Stimulated activated CD8-positive, alpha-beta memory T cell treated with anti-CD3 and anti-CD28 coated beads, Interleukin-7, amount 100 ng/mL, for 24 hours (primary cell): ENCODE measurements around the gene PLOD1.

Source experiments
- DNase-seq: peaks from one replicate; pipeline ENCODE4 v3.0.0-alpha.2; 2020; ENCODE audit warnings: low read depth

The PLOD1 gene

DNA sequence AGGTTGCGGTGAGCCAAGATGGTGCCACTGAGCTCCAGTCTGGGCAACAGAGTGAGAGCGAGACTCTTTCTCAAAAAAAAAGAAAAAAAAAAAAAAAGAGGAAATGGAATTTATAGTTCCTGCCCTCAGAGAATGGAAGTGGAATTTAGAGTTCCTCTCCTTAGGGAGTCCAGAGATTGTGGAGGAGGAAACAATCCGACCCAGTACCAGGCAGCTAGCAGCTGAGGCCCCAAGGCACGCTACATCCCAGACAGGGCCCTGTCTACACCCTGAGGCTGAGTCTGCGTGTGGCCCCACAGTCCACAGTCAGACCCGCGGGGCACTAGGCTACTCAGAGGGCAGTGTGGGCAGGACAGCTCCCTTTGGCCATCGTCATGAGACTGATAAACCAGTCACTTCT is 43.8 kb downstream of the PLOD1 start:
- no peak for DNase-seq

DNA sequence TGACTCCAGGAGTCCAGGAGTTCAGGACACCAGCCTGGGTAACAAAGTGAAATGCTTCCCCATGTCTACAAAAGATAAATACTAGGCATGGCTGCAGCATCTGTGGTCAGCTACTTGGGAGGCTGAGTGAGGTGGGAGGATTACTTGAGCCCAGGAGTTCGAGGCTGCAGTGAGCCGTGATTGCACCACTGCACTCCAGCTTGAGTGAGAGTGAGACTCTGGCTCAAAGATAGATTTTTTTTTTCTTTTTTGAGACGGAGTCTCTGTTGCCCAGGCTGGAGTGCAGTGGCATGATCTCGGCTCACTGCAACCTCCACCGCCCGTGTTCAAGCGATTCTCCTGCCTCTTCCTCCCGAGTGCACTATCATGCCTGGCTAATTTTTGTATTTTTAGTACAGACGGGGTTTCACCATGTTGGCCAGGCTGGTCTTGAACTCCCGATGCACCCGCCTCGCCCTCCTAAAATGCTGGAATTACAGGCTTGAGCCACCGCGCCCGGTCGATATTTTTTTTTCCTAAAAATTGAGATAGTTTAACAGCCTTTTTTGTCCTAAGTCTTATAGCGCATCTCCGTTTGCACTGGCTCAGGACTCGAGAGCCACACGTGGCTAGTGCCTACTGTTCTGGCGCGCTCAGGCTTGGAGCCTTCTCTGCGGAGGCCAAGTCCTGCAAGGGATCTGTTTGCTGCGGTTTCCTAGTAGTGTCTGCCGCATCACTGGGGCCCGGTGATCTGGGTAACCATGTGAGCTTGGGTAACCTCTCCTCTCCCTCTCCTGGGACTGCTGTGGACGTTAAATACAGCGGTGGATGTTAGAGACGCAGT is 44.7 kb downstream of the PLOD1 start:
- DNase-seq: no peak

GRCh38 chr1:11979851-11980675 is 45.5 kb downstream of the PLOD1 start, which contains the start of gene MFN2:
Gene MFN2, plus strand, starts transcription at chr1:11980444. Its CDS starts 8,725 bp downstream, at chr1:11989169.
- peak; percentile 86 for DNase-seq

- DNase-seq: peak; percentile 4
Measured at GRCh38 chr1:11980676-11980972, 46.1 kb downstream of the PLOD1 start.

DNA sequence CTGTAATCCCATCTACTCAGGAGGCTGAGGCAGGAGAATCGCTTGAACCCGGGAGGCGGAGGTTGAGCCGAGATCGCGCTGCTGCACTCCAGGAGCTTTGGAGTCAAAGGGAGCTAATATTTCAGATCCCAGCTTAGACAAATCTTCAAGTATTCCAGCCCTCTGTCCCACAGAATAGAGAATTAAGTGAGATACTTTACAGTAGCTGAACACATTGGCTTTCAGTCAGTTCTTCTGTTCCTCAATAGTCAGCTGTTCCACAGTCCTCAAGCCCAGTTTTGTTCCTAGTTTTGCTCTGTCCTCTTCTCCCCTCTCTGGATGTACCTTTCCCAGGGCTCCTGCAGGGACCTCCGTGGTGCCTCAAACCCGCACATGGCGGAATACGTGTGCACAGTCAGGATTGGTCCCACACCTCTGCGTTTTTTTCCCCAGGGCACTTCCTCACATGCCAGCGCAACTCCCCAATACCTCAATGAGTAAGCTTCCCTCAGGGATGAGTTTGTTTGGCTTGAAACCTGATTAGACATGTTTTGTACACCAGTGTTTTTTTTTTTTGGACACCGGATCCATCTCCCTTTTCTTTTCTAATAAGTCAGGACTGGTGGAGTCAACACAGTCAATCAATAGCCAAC is 47.0 kb downstream of the PLOD1 start:
- DNase-seq: no peak

DNA sequence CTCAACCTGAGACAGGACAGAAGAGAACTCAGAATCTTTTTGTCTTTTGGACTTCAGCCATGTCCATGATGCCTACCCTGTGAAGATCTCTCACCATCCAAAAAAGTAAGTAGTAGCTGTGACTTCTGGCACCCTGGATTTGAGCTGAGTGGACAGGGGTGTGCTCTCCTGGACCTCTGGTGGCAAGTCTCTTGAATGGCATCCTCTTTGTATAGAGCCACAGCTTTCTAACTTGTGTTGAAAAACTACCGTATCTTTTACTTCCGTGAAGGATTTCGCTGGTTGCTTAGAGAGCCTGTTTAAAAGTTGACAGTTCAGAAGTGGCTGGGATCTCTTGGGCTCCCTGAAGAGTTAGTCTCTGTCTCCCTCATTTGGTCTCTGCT is 47.5 kb downstream of the PLOD1 start:
- no peak for DNase-seq

GRCh38 chr1:11984121-11984520 is 49.6 kb downstream of the PLOD1 start:
- DNase-seq: no peak

GRCh38 chr1:11984576-11984975 is 50.1 kb downstream of the PLOD1 start:
- DNase-seq: no peak

DNA sequence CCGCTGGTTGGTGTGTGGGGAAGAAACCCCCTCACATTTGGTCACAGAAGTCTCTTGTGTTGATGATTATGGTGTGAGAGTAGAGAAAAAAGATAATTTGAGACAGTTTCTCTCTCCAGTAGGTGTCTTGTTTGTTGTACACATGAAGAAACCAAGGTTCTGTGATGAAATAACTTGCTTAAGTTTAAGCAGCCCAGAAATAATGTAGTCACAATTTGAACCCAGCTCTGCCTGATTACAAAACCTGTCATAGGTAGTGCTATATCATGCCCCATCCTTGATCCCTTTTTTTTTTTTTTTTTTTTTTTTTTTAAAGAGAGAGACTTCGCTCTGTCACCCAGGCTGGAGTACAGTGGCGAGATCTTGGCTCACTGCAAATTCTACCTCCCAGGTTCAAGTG is 50.7 kb downstream of the PLOD1 start:
- DNase-seq: no peak

DNA sequence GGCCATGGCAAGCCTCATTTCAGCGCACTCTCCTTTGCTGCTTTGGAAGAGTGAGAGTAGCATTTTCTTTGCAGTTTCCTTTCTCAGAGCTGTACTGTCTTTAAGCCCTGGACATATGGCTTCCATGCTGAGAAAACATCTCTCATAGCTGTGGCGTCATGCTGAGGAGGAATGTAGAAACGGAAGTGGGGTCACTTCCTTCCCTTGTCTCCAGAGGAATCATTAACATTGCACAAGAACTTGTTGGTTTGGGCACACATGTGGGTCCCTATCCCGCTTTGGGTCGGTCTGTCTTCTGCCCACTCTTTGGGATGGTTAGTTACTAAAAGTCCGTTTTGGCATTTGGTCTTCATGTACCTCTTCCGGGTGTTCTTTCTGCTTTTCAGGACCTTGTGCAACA is 51.3 kb downstream of the PLOD1 start:
- DNase-seq: no peak

DNA sequence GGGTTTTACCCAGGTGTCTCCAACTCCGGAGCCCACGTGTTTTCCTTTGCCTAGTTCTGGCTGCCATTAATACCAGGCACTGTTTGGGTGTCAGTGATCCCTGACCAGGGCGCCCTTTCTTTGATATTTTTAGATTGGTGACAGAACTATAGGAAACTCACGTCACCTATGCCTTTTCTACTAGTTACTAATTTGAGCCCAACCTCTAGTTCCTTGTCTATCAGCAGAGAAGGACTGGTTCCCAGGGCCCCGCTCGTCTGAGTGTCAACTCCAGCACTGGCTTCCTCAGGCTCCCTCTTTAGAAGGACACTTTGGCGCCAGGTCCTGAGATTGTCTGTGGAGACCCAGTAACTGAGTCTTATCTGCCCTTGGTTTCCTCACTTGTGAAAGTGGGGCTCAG is 55.2 kb downstream of the PLOD1 start:
- no peak for DNase-seq

GRCh38 chr1:11990303-11991032 is 56.0 kb downstream of the PLOD1 start:
- DNase-seq: no peak

DNA sequence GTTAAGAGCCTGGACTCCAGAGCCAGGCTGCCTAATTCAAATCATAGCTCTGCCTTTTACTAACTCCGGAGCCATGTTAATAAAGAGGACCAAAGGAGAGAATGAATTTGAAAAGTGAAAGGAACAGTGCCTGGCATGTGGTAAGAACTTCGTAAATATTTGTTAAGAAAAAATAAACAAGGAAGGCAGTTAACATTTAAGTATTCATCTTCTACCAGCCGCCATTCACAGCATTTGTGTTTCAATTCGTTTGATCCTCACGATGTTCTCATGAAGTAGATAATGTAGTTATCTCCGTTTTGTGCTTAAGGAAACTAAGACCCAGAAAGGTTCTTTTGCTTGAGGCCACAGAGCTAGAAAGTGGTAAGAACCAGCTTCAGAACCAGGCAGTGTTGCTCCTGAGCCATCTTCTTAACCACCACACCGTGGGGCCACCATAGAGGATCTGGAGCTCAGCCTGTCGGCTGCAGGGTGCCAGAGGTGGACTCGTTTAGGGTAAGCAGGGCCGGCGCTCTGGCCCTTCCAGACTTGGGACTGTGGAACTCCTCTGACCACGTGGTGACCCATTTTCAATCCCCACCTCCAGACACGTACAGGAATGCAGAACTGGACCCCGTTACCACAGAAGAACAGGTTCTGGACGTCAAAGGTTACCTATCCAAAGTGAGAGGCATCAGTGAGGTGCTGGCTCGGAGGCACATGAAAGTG is 57.6 kb downstream of the PLOD1 start:
- no peak for DNase-seq

DNA sequence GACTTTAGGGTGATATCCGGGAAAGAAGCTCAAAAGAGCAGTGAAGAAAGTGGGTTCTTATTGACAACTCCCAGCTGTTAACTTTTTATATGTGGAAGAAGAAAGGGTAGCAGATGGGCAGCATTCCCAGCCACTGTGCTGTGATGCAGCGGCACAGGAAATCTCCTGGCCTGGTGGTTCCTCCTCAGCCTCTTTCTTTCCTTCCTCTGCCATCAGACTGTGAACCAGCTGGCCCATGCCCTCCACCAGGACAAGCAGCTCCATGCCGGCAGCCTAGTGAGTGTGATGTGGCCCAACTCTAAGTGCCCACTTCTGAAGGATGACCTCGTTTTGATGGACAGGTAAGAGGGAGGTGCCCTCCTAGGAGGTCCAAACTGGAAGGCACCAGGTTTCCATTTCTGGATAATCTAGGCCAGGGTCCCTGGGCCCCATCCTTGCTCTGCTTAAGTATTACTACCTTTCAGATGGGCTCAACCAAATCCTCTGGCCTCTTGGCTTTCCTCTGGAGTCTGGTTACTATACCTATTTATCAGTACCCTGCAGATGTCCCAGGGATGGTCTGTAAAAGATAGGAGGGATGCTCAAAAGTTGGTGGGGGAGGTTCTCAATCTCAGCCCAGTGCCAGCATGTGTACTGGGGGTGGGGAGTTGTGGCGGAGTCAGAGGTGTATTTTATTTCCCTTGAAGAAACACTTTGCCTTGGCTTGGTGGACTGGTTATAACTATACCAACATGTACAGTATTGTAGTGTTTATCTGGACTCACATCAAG is 62.7 kb downstream of the PLOD1 start:
- DNase-seq: no peak

DNA sequence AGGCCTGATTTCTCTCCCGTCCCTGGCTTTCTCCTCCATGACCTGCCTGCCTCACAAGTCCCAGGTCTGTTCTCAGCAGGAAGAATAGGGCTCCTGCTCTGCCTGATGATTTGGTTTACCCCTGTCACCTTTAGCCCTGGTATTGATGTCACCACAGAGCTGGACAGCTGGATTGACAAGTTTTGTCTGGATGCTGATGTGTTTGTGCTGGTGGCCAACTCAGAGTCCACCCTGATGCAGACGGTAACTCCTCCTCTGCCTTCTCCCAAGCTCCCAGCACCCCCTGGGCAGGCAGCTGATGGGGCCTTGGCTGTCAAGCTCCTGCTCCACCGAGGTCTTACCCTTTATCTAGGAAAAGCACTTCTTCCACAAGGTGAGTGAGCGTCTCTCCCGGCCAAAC is 64.1 kb downstream of the PLOD1 start:
- no peak for DNase-seq

DNA sequence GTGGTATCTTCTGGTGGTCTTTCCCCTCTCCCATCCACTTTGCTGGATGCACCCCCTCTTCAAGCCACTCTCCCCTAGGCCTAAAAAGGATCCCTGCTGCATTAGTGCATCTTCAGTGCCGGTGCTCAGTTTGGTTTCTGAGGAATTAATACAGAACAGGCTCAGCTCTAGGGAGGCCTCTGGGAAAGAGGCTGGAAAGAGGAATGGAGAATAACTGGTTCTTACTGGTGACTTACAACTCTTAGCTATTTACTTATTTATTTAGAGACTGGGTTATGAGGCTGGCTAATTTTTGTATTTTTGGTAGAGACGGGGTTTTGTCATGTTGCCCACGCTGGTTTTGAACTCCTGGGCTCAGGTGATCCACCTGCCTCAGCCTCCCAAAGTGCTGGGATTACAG is 64.7 kb downstream of the PLOD1 start:
- DNase-seq: no peak

DNA sequence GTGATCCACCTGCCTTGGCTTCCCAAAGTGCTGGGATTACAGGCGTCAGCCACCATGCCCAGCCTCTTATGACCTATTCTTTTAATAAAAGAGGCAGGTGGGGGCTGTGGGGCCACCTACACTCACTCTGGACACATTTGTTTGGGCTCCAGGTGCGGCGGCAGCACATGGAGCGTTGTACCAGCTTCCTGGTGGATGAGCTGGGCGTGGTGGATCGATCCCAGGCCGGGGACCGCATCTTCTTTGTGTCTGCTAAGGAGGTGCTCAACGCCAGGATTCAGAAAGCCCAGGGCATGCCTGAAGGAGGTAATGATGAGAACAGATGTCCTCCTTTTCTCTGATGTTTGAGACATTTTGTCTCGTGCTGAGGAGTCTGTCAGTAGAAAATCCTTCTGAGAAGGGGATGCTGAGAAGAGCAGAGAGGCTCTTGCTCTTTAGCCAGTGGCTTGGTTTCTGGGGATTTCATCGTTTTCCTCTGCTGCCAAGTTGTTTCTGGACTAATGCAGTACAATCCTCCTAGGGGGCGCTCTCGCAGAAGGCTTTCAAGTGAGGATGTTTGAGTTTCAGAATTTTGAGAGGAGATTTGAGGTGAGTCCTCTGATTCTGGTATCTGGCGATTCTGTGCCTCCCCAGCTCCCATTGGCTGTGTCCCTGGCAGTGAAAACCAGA is 66.9 kb downstream of the PLOD1 start:
- no peak for DNase-seq

DNA sequence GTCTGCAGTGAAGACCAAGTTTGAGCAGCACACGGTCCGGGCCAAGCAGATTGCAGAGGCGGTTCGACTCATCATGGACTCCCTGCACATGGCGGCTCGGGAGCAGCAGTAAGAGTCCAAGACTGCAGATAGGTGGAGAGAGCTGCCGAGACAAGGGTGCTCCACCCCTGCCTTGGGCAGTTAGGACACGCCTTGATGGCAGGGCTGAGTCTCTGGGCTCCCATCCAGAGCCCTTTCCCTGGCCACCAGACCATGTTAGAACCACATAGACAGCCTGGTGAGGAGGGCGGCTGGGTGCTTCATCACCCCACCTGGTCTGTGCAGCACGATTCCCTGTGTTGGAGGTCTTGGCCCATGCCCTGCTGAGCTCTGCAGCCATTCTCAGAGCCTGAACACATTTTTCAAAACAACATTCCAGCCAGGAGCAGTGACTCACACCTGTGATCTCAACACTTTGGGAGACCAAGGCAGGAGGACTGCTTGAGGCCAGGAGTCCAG is 67.5 kb downstream of the PLOD1 start:
- DNase-seq: no peak

- no peak for DNase-seq
Measured at GRCh38 chr1:12003762-12004161, 69.2 kb downstream of the PLOD1 start.

DNA sequence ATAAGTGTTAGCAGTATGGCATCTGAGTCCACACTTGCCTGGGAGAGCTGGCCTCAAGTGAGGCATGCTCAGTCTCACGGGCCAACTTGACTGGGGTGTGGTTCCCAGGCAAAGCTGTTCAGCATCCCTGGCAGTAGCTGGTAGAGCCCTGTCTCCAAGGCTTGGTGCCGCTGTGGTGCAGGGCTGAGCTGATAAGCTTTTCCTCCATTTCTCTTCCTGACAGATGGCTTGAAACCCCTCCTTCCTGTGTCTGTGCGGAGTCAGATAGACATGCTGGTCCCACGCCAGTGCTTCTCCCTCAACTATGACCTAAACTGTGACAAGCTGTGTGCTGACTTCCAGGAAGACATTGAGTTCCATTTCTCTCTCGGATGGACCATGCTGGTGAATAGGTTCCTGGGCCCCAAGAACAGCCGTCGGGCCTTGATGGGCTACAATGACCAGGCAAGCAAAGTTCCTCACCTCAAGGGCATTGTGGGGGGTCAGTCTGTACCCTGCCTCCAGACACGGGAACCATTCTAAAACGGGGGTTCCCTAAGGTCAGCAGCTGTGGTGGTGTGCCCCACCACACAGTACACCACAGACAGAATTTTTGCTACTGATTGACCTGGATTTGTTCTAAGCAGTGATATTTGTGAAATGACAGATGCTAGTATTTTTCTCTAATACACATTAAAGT is 71.1 kb downstream of the PLOD1 start:
- DNase-seq: no peak
